GM12878 (cell line): ENCODE measurements around the gene CDK5RAP3. TPM values are rescaled to one million over a fixed set of nuclear protein-coding genes. Genes with fewer than 3 reads are reported as not detected.

Experiments used
- ATAC-seq: fragments of 200-7000 bp; cut with Tn5 transposase; 3 replicates; pipeline ENCODE4 v1.9.1; 2020; ENCODE audit warnings: mild to moderate bottlenecking, moderate library complexity
- BruUV-seq: library from RNA; stranded (reverse); fragments of 400-500 nt; replicated peaks from 2 replicates; lab custom pipeline; 2021; lab: Mats Ljungman, UMichigan
- CTCF ChIA-PET: fragments of 300-600 bp; sonication (Branson Sonifier 250); formaldehyde crosslinking; extraction: SDS; loops from one replicate; lab custom pipeline; 2021; ENCODE audit warnings: inconsistent platforms; lab: Yijun Ruan, JAX
- POLR2A ChIA-PET: fragments of 350-600 bp; formaldehyde crosslinking; extraction: SDS; loops from one replicate; lab custom pipeline; 2021; ENCODE audit warnings: inconsistent platforms; lab: Charles Lee
- RAD21 ChIA-PET: fragments of 300-600 bp; sonication (Branson Sonifier 250); formaldehyde crosslinking; loops from one replicate; lab custom pipeline; 2023; ENCODE audit warnings: antibody characterized with exemption; ENCODE audit not compliant: unreplicated experiment; lab: Charles Lee
- SMC1A ChIA-PET: fragments of 300-600 bp; sonication (Branson Sonifier 250); formaldehyde crosslinking; loops from one replicate; lab custom pipeline; 2023; ENCODE audit not compliant: unreplicated experiment, uncharacterized antibody; lab: Charles Lee
- DNase-seq: peaks from one replicate; pipeline ENCODE4 v3.0.0-alpha.2; 2011; ENCODE audit warnings: low read depth, low spot score
- FAIRE-seq: peaks from 3 replicates; lab custom pipeline; 2011; peaks lifted over from hg19 to GRCh38; lab: Jason Lieb, UNC
- H2AFZ ChIP-seq: 2 replicates; pipeline ENCODE4 v1.6.0; 2011; ENCODE audit warnings: low read depth, low read length, control low read depth; ENCODE audit not compliant: control insufficient read depth
- H3K27ac ChIP-seq: 2 replicates; pipeline ENCODE4 v1.5.1; 2011; ENCODE audit warnings: control low read depth; ENCODE audit not compliant: control insufficient read depth, insufficient read depth
- H3K27me3 ChIP-seq, 2 experiments: replicated peaks in 1 of 2; 2 replicates each; pipeline versions ENCODE4 v1.6.0 to v1.6.1; 2011; ENCODE audit warnings: low read length in 1 of 2; ENCODE audit not compliant: control insufficient read depth in 2 of 2, insufficient read depth in 2 of 2
- H3K36me3 ChIP-seq, 2 experiments: 2 replicates each; pipeline ENCODE4 v1.5.1; 2011; ENCODE audit warnings: low read length in 1 of 2; ENCODE audit not compliant: control insufficient read depth in 2 of 2, insufficient read depth in 2 of 2
- H3K4me1 ChIP-seq: 2 replicates; pipeline ENCODE4 v1.6.1; 2011; ENCODE audit warnings: mild to moderate bottlenecking, low read length, moderate library complexity, mixed read lengths; ENCODE audit not compliant: control insufficient read depth, insufficient read depth
- H3K4me2 ChIP-seq: 2 replicates; pipeline ENCODE4 v1.6.0; 2011; ENCODE audit warnings: control low read depth; ENCODE audit not compliant: control insufficient read depth, insufficient read depth
- H3K4me3 ChIP-seq: fragments of 200-600 bp; sonication (generic); 2 replicates; pipeline ENCODE4 v1.5.1; 2016
- H3K79me2 ChIP-seq: 2 replicates; pipeline ENCODE4 v1.6.0; 2011; ENCODE audit warnings: low read length; ENCODE audit not compliant: control insufficient read depth, insufficient read depth
- H3K9ac ChIP-seq: 2 replicates; pipeline ENCODE4 v1.8.0; 2011; ENCODE audit warnings: low read length, control low read depth, mixed read lengths; ENCODE audit not compliant: control insufficient read depth, insufficient read depth
- H3K9me3 ChIP-seq: replicated peaks from 3 replicates; pipeline ENCODE4 v1.5.1; 2011; ENCODE audit warnings: mild to moderate bottlenecking, low read length; ENCODE audit not compliant: control insufficient read depth, insufficient read depth
- H4K20me1 ChIP-seq: 2 replicates; pipeline ENCODE4 v1.6.0; 2011; ENCODE audit not compliant: control insufficient read depth, insufficient read depth
- BACH1 ChIP-seq: fragments of 450-650 bp; IDR thresholded peaks from 2 replicates; pipeline ENCODE4 v1.6.1; 2017; ENCODE audit warnings: mild to moderate bottlenecking, borderline replicate concordance
- BHLHE40 ChIP-seq, 2 experiments: fragments of 450-650 bp in 1 of 2; IDR thresholded peaks; 2 replicates each; pipeline ENCODE4 v1.6.1; 2011 to 2017; ENCODE audit warnings: low read depth in 2 of 2, borderline replicate concordance in 1 of 2, improper control_type of control experiment in 1 of 2, low read length in 1 of 2, mild to moderate bottlenecking in 1 of 2
- EP300 ChIP-seq, 2 experiments: fragments of 150-350 bp in 1 of 2; IDR thresholded peaks; 2 replicates each; pipeline ENCODE4 v1.6.1; 2011 to 2012; ENCODE audit warnings: low read depth in 2 of 2, low read length in 2 of 2, borderline replicate concordance in 1 of 2, improper control_type of control experiment in 1 of 2, inconsistent platforms in 1 of 2; ENCODE audit not compliant: control insufficient read depth in 1 of 2
- FOXM1 ChIP-seq: IDR thresholded peaks from 2 replicates; pipeline ENCODE4 v1.6.1; 2012; ENCODE audit warnings: low read depth, mild to moderate bottlenecking, inconsistent platforms, low read length, moderate library complexity
- JUND ChIP-seq: IDR thresholded peaks from 2 replicates; pipeline ENCODE4 v1.6.1; 2012; ENCODE audit warnings: low read depth, mild to moderate bottlenecking, low read length, improper control_type of control experiment, moderate library complexity
- KDM1A ChIP-seq: fragments of 200-600 bp; sonication (generic); IDR thresholded peaks from 2 replicates; pipeline ENCODE4 v1.6.1; 2016; ENCODE audit warnings: borderline replicate concordance
- NFYB ChIP-seq: IDR thresholded peaks from 2 replicates; pipeline ENCODE4 v1.6.1; 2011; ENCODE audit warnings: low read depth, mild to moderate bottlenecking, low read length, improper control_type of control experiment, moderate library complexity; ENCODE audit not compliant: insufficient read depth
- POLR2A ChIP-seq: IDR thresholded peaks from 2 replicates; pipeline ENCODE4 v1.6.1; 2011; ENCODE audit warnings: low read depth, mild to moderate bottlenecking, low read length
- RB1 ChIP-seq: fragments of 450-650 bp; formaldehyde crosslinking; IDR thresholded peaks from 2 replicates; pipeline ENCODE4 v1.6.1; 2017; ENCODE audit warnings: mild to moderate bottlenecking, borderline replicate concordance
- WGBS: methylation state at CpG from one replicate; pipeline ENCODE4 v1.1.6; 2016; ENCODE audit warnings: low lambda C conversion rate; ENCODE audit not compliant: insufficient replicate concordance, insufficient coverage; ENCODE audit errors: missing lambda C conversion rate; 5-methylcytosine and 5-hydroxymethylcytosine counted together
- in situ Hi-C: fragments of 300-500 bp; cut with MboI; formaldehyde crosslinking; loops from 9 replicates; pipeline ENCODE4 v1.14.3; 2018; ENCODE audit warnings: mixed read lengths
- intact Hi-C: fragments of 100-400 bp; cut with micrococcal nuclease; formaldehyde crosslinking; loops from one replicate; pipeline ENCODE4 v1.14.2; 2022; ENCODE audit not compliant: unreplicated experiment
- polyA plus RNA-seq, 11 experiments: library from polyadenylated mRNA; depleted of rRNA in 4 of 11; unstranded in 6 of 11; stranded (reverse) in 5 of 11; fragments of >200 nt; fragmentation: Nextera tagmentation in 4 of 11; fragmentation: Illumina TruSeq in 1 of 11; extraction: Ambion mirVana in 4 of 11; extraction: Trizol in 1 of 11; gene quantifications; 1 replicate in 1 of 11; 2 replicates in 10 of 11; pipeline versions ENCODE4 v1.2.1 to v1.2.3, GENCODE V29; 2011 to 2016; ENCODE audit warnings: inconsistent platforms in 2 of 11, missing spikeins in 2 of 11, low read depth in 1 of 11
- total RNA-seq, 4 experiments: library from RNA; depleted of rRNA in 3 of 4; stranded (reverse); fragments of >200 nt in 3 of 4; fragmentation: Illumina TruSeq in 1 of 4; extraction: Trizol in 1 of 4; gene quantifications; 2 replicates each; pipeline versions ENCODE4 v1.2.1 to v1.2.3, GENCODE V29; 2013 to 2021
- TF ChIP-seq, protein P1 (sequence below): fragments of 450-650 bp; formaldehyde crosslinking; IDR thresholded peaks from 2 replicates; pipeline ENCODE4 v1.4.0; 2020; ENCODE audit warnings: mild to moderate bottlenecking, moderate library complexity
- TF ChIP-seq, protein P2 (sequence below): IDR thresholded peaks from 2 replicates; pipeline ENCODE4 v1.6.1; 2012; ENCODE audit warnings: mild to moderate bottlenecking, low read depth, low read length

CDK5RAP3 gene
- total and polyA plus RNA-seq, 10 of the 15 experiments (the other 5 are each of a cell fraction or from before 2014, with no cell fraction given), result 69.4 to 237 (median 160) TPM

DNA sequence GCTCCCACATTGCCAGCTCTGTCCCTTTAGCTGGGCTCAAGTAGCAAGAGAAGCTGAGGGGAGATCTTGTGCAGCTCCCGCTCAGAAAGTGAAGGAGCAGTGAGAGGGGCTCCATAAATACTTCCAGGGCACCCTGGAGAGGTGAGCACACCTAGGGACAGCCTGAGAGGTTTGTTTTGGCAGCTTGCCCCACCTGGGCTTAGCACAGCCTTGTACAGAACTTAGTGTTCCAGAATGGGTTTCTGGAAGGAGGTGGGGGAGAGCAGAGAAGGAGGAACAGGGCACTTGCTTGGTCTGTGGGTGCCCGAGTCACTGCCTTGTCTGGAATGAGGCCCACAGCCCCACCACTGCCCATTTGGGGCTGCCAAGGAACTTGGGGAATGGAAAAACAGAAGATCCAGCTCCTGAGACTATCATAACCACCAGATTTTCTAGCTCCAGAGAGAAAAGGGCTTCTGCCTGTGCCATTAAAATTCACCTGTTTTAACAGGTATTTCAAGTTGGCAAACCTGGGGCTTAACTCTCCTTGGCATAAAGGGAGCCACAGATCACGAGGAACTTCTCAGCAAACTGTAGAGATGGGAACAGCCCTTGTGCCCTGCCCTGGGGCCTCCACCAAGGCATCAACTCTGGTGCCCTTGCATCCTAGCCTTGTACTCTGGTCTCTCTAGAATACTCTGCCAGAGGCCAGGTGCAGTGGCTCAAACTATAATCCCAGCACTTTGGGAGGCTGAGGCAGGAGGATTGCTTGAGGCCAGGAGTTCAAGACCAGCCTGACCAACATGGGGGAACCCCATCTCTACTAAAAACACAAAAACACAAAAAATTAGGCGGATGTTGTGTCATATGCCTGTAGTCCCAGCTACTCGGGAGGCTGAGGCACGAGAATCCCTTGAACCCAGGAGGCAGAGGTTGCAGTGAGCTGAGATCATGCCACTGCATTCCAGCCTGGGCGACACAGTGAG, 15.1 kb upstream of the CDK5RAP3 start:
- FAIRE-seq, result no peak
- 73% methylated on average over 7 of the region's 7 CpGs for WGBS
- POLR2A ChIA-PET, result interaction anchor here (0.6 to 1.3 kb wide), 3 partner anchors 16 to 671 kb away, joined by 3 to 10 read pairs (median 9); partner anchors contain the start of gene CDK5RAP3

More for the DNA sequence above, 15.1 kb upstream of the CDK5RAP3 start:
- no peaks in the 10 kb centered on the region for H3K79me2 ChIP-seq
- H3K36me3 ChIP-seq, result no peaks in the 10 kb centered on the region
- H3K27me3 ChIP-seq, result no peaks in the 10 kb centered on the region
- ATAC-seq (no peak), DNase-seq (no peak)
- in situ Hi-C loops (no loop called here), intact Hi-C loops (no loop called here)
- ChIA-PET CTCF (interaction anchor here (1.0 to 18.1 kb wide), 5 partner anchors 9 to 60 kb away, joined by 3 to 419 read pairs (median 51); partner anchors contain the start of genes CDK5RAP3 and PNPO), SMC1A (interaction anchor here (0.9 to 1.6 kb wide), 3 partner anchors 13 to 62 kb away, joined by 3 to 4 read pairs (median 3); no protein-coding TSS in a partner anchor), RAD21 (interaction anchor here (0.5 to 2.6 kb wide), 3 partner anchors 15 to 184 kb away, joined by 4 to 9 read pairs (median 8); partner anchors contain the start of gene CDK5RAP3)
- H3K4me1 ChIP-seq, result 0 out of 2 replicates have a peak, but pooled peaks cover 3% of the 10 kb centered on the region
- H3K4me2 ChIP-seq, result no peak overlapping the region
- H3K27ac ChIP-seq, result no peak overlapping the region
- no peaks in the 10 kb centered on the region for H4K20me1 ChIP-seq
- no peak overlapping the region for H3K4me3 ChIP-seq
- no peaks in the 10 kb centered on the region for H3K9me3 ChIP-seq
- BruUV-seq, result no TSS peak
- TF ChIP-seq POLR2A, result no peak
- TF ChIP-seq BACH1, result no peak
- TF ChIP-seq EP300 (IDR thresholded peaks at IDR 0.05; ENCODE audit: borderline replicate concordance in 1 of 2, control insufficient read depth in 1 of 2, low read depth in 2 of 2, low read length in 2 of 2), result no peak
- TF ChIP-seq JUND, result no peak
- TF ChIP-seq, protein P1, sequence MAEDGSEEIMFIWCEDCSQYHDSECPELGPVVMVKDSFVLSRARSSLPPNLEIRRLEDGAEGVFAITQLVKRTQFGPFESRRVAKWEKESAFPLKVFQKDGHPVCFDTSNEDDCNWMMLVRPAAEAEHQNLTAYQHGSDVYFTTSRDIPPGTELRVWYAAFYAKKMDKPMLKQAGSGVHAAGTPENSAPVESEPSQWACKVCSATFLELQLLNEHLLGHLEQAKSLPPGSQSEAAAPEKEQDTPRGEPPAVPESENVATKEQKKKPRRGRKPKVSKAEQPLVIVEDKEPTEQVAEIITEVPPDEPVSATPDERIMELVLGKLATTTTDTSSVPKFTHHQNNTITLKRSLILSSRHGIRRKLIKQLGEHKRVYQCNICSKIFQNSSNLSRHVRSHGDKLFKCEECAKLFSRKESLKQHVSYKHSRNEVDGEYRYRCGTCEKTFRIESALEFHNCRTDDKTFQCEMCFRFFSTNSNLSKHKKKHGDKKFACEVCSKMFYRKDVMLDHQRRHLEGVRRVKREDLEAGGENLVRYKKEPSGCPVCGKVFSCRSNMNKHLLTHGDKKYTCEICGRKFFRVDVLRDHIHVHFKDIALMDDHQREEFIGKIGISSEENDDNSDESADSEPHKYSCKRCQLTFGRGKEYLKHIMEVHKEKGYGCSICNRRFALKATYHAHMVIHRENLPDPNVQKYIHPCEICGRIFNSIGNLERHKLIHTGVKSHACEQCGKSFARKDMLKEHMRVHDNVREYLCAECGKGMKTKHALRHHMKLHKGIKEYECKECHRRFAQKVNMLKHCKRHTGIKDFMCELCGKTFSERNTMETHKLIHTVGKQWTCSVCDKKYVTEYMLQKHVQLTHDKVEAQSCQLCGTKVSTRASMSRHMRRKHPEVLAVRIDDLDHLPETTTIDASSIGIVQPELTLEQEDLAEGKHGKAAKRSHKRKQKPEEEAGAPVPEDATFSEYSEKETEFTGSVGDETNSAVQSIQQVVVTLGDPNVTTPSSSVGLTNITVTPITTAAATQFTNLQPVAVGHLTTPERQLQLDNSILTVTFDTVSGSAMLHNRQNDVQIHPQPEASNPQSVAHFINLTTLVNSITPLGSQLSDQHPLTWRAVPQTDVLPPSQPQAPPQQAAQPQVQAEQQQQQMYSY (CRISPR knock-in tag), result no peak
- no peak for TF ChIP-seq FOXM1
- no peak for TF ChIP-seq KDM1A
- no peak for TF ChIP-seq BHLHE40 (IDR thresholded peaks at IDR 0.05; ENCODE audit: borderline replicate concordance in 1 of 2, low read depth in 2 of 2, low read length in 1 of 2)
- no peak for TF ChIP-seq RB1
- TF ChIP-seq NFYB, result no peak
- TF ChIP-seq, protein P2, sequence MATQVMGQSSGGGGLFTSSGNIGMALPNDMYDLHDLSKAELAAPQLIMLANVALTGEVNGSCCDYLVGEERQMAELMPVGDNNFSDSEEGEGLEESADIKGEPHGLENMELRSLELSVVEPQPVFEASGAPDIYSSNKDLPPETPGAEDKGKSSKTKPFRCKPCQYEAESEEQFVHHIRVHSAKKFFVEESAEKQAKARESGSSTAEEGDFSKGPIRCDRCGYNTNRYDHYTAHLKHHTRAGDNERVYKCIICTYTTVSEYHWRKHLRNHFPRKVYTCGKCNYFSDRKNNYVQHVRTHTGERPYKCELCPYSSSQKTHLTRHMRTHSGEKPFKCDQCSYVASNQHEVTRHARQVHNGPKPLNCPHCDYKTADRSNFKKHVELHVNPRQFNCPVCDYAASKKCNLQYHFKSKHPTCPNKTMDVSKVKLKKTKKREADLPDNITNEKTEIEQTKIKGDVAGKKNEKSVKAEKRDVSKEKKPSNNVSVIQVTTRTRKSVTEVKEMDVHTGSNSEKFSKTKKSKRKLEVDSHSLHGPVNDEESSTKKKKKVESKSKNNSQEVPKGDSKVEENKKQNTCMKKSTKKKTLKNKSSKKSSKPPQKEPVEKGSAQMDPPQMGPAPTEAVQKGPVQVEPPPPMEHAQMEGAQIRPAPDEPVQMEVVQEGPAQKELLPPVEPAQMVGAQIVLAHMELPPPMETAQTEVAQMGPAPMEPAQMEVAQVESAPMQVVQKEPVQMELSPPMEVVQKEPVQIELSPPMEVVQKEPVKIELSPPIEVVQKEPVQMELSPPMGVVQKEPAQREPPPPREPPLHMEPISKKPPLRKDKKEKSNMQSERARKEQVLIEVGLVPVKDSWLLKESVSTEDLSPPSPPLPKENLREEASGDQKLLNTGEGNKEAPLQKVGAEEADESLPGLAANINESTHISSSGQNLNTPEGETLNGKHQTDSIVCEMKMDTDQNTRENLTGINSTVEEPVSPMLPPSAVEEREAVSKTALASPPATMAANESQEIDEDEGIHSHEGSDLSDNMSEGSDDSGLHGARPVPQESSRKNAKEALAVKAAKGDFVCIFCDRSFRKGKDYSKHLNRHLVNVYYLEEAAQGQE, result no peak
- TF ChIP-seq, all 136 proteins: peak for 0
- H2AFZ ChIP-seq, result no peak overlapping the region
- H3K9ac ChIP-seq, result no peak overlapping the region
